ENCODE measurements around the gene ZNF584. TPM values are rescaled to one million over a fixed set of nuclear protein-coding genes. Genes with fewer than 3 reads are reported as not detected.

Gene ZNF584
- total and polyA plus RNA-seq, 2 experiments from 2014 or later, result 2.3 to 8.1 TPM

DNA sequence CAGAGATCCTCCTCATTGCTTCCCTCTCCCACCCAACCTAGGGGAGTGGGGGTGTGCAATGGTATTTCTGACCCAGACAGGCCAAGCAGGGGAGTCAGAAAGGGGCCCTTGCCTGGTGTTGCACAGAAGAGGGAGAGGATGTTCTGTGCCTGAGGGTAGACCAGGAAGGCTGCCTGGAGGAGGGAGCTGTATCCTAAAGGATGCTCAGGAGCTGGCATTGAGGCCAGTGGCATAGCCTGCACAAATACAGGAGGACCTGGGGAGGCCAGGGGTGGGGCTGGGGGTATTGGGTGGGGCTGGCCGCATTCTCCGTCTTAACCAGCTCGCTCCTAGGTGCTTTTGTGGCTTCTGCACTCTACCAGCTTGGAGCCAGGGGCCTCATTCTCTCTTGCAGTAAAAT, 8.5 kb upstream of the ZNF584 start (continued):
- TF ChIP-seq, protein P1, sequence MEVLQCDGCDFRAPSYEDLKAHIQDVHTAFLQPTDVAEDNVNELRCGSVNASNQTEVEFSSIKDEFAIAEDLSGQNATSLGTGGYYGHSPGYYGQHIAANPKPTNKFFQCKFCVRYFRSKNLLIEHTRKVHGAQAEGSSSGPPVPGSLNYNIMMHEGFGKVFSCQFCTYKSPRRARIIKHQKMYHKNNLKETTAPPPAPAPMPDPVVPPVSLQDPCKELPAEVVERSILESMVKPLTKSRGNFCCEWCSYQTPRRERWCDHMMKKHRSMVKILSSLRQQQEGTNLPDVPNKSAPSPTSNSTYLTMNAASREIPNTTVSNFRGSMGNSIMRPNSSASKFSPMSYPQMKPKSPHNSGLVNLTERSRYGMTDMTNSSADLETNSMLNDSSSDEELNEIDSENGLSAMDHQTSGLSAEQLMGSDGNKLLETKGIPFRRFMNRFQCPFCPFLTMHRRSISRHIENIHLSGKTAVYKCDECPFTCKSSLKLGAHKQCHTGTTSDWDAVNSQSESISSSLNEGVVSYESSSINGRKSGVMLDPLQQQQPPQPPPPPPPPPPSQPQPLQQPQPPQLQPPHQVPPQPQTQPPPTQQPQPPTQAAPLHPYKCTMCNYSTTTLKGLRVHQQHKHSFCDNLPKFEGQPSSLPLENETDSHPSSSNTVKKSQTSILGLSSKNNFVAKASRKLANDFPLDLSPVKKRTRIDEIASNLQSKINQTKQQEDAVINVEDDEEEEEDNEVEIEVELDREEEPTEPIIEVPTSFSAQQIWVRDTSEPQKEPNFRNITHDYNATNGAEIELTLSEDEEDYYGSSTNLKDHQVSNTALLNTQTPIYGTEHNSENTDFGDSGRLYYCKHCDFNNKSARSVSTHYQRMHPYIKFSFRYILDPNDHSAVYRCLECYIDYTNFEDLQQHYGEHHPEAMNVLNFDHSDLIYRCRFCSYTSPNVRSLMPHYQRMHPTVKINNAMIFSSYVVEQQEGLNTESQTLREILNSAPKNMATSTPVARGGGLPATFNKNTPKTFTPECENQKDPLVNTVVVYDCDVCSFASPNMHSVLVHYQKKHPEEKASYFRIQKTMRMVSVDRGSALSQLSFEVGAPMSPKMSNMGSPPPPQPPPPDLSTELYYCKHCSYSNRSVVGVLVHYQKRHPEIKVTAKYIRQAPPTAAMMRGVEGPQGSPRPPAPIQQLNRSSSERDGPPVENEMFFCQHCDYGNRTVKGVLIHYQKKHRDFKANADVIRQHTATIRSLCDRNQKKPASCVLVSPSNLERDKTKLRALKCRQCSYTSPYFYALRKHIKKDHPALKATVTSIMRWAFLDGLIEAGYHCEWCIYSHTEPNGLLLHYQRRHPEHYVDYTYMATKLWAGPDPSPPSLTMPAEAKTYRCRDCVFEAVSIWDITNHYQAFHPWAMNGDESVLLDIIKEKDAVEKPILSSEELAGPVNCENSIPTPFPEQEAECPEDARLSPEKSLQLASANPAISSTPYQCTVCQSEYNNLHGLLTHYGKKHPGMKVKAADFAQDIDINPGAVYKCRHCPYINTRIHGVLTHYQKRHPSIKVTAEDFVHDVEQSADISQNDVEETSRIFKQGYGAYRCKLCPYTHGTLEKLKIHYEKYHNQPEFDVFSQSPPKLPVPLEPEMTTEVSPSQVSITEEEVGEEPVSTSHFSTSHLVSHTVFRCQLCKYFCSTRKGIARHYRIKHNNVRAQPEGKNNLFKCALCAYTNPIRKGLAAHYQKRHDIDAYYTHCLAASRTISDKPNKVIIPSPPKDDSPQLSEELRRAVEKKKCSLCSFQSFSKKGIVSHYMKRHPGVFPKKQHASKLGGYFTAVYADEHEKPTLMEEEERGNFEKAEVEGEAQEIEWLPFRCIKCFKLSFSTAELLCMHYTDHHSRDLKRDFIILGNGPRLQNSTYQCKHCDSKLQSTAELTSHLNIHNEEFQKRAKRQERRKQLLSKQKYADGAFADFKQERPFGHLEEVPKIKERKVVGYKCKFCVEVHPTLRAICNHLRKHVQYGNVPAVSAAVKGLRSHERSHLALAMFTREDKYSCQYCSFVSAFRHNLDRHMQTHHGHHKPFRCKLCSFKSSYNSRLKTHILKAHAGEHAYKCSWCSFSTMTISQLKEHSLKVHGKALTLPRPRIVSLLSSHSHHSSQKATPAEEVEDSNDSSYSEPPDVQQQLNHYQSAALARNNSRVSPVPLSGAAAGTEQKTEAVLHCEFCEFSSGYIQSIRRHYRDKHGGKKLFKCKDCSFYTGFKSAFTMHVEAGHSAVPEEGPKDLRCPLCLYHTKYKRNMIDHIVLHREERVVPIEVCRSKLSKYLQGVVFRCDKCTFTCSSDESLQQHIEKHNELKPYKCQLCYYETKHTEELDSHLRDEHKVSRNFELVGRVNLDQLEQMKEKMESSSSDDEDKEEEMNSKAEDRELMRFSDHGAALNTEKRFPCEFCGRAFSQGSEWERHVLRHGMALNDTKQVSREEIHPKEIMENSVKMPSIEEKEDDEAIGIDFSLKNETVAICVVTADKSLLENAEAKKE (CRISPR knock-in tag; IDR thresholded peaks at IDR 0.05), result no peak
- TF ChIP-seq, protein P2, sequence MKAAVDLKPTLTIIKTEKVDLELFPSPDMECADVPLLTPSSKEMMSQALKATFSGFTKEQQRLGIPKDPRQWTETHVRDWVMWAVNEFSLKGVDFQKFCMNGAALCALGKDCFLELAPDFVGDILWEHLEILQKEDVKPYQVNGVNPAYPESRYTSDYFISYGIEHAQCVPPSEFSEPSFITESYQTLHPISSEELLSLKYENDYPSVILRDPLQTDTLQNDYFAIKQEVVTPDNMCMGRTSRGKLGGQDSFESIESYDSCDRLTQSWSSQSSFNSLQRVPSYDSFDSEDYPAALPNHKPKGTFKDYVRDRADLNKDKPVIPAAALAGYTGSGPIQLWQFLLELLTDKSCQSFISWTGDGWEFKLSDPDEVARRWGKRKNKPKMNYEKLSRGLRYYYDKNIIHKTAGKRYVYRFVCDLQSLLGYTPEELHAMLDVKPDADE (IDR thresholded peaks at IDR 0.05), result no peak
- TF ChIP-seq CREB1 (CRISPR knock-in tag; IDR thresholded peaks at IDR 0.05; ENCODE audit: low read depth) (no peak), POLR2AphosphoS5 (IDR thresholded peaks at IDR 0.05; ENCODE audit: low read depth) (no peak), STAT1 (IDR thresholded peaks at IDR 0.05; ENCODE audit: unreplicated experiment) (no peak), NANOG (IDR thresholded peaks at IDR 0.05; ENCODE audit: borderline replicate concordance) (no peak), JUNB (IDR thresholded peaks at IDR 0.05; ENCODE audit: unreplicated experiment) (no peak)
- TF ChIP-seq, protein P3, sequence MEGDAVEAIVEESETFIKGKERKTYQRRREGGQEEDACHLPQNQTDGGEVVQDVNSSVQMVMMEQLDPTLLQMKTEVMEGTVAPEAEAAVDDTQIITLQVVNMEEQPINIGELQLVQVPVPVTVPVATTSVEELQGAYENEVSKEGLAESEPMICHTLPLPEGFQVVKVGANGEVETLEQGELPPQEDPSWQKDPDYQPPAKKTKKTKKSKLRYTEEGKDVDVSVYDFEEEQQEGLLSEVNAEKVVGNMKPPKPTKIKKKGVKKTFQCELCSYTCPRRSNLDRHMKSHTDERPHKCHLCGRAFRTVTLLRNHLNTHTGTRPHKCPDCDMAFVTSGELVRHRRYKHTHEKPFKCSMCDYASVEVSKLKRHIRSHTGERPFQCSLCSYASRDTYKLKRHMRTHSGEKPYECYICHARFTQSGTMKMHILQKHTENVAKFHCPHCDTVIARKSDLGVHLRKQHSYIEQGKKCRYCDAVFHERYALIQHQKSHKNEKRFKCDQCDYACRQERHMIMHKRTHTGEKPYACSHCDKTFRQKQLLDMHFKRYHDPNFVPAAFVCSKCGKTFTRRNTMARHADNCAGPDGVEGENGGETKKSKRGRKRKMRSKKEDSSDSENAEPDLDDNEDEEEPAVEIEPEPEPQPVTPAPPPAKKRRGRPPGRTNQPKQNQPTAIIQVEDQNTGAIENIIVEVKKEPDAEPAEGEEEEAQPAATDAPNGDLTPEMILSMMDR (conservative IDR thresholded peaks at IDR 0.05; ENCODE audit: low read depth in 2 of 2), result no peak

Data from GM23338 (cell line).